Left lung (tissue), 10 donors: ENCODE results near the gene FSD1L. TPM values are rescaled to one million over a fixed set of nuclear protein-coding genes. Genes with fewer than 3 reads are reported as not detected.
A peak's percentile ranks its signal among the peaks of the same experiment; 100 is the strongest.
"Not testable (repeated sequence)": the region's sequence is repeated elsewhere in the genome, so short reads cannot be mapped to it uniquely, and the experiment has no call there.

ENCODE experiments used
- ATAC-seq: fragments of 200-7000 bp; cut with Tn5 transposase; one replicate; pipeline ENCODE4 v1.9.1; 2020; ENCODE audit warnings: moderate library complexity
- DNase-seq, 4 donors: peaks; one replicate each; pipeline ENCODE4 v3.0.0-alpha.2; 2013 to 2020
- H3K27ac ChIP-seq, 2 donors: fragments of 200-600 bp; sonication (generic) in 1 of 2; one replicate each; pipeline versions ENCODE4 v1.5.0 to v1.8.0; 2020 to 2021
- H3K27me3 ChIP-seq, 2 donors: fragments of 200-600 bp; sonication (generic) in 1 of 2; one replicate each; pipeline versions ENCODE4 v1.5.0 to v1.8.0; 2020 to 2021
- H3K36me3 ChIP-seq, 2 donors: fragments of 200-600 bp; sonication (generic) in 1 of 2; one replicate each; pipeline versions ENCODE4 v1.5.0 to v1.8.0; 2020 to 2021
- H3K4me1 ChIP-seq, 2 donors: fragments of 200-600 bp; one replicate each; pipeline ENCODE4 v1.8.0; 2021
- H3K4me3 ChIP-seq, 2 donors: fragments of 200-600 bp; sonication (generic) in 1 of 2; one replicate each; pipeline versions ENCODE4 v1.5.0 to v1.8.0; 2020 to 2021; ENCODE audit warnings: mild to moderate bottlenecking in 1 of 2
- H3K9me3 ChIP-seq, 2 donors: fragments of 200-600 bp; sonication (generic) in 1 of 2; one replicate each; pipeline versions ENCODE4 v1.5.0 to v1.8.0; 2020 to 2021
- intact Hi-C, 2 donors: fragments of 100-400 bp; cut with DNase I; formaldehyde crosslinking; loops; one replicate each; pipeline versions ENCODE4 v1.11.2 to v1.14.2; 2022
- polyA plus RNA-seq, 6 donors: library from polyadenylated mRNA; unstranded; fragments of 120-200 nt; gene quantifications; one replicate each; pipeline ENCODE4 v1.2.1, GENCODE V29; 2013; ENCODE audit not compliant: insufficient read length in 6 of 6
- total RNA-seq, 2 donors: library from RNA; stranded (reverse); fragmentation: NEBNext Ultra II Directional; extraction: Animal tissue kit (Norgen Biotek cat#: 25700); gene quantifications; one replicate each; pipeline ENCODE4 v1.2.1, GENCODE V29; 2021
- TF ChIP-seq, protein P1 (sequence below), 2 donors: fragments of 200-600 bp; sonication (generic) in 1 of 2; IDR thresholded peaks; one replicate each; pipeline versions ENCODE4 v1.5.0 to v1.8.0; 2021; ENCODE audit warnings: antibody characterized with exemption in 2 of 2
- donor health status: DM: no; HTN: yes; CAD: no.
- donor health status: DM: no; HTN: no; CAD: no.

Gene FSD1L
- total and polyA plus RNA-seq, 8 donors = 3.7 to 9.4 (median 7.1) TPM

GRCh38 chr9:105557804-105558610 lies 110.2 kb downstream of the FSD1L start, which contains the start of gene FKTN:
Gene FKTN, plus strand, starts transcription at chr9:105558131. Its CDS starts 16,902 bp downstream, at chr9:105575033.
- ATAC-seq = peak; percentile 100

DNA sequence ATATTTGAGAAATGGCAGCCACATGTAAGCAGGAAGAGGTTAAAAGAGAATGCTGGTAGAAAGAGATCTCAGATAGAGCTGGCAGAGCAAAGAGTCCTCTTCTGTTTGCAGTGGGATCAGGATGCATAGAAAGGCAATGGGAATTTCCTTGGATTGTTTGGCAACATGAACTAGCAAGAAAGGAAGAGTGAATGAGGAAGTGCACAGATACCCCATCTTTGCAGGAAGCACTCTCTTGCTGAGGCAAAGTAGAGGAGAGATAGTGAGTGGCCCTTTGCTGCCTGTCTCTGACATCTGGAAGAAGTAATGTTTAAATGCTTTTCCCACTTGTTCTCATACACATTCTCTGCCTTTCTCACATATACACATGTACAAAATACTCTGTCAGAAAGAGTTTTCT lies 124.6 kb downstream of the FSD1L start:
- Histone ChIP-seq H3K27ac (no peak overlapping the region), H3K27me3 (no peaks in the 10 kb centered on the region), H3K9me3 (peaks cover 0 to 14% of the 10 kb centered on the region in 2 donors), H3K36me3 (peaks cover 0 to 14% of the 10 kb centered on the region in 2 donors), H3K4me3 (no peak overlapping the region), H3K4me1 (no peaks in the 10 kb centered on the region)
- TF ChIP-seq, protein P1, sequence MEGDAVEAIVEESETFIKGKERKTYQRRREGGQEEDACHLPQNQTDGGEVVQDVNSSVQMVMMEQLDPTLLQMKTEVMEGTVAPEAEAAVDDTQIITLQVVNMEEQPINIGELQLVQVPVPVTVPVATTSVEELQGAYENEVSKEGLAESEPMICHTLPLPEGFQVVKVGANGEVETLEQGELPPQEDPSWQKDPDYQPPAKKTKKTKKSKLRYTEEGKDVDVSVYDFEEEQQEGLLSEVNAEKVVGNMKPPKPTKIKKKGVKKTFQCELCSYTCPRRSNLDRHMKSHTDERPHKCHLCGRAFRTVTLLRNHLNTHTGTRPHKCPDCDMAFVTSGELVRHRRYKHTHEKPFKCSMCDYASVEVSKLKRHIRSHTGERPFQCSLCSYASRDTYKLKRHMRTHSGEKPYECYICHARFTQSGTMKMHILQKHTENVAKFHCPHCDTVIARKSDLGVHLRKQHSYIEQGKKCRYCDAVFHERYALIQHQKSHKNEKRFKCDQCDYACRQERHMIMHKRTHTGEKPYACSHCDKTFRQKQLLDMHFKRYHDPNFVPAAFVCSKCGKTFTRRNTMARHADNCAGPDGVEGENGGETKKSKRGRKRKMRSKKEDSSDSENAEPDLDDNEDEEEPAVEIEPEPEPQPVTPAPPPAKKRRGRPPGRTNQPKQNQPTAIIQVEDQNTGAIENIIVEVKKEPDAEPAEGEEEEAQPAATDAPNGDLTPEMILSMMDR (IDR thresholded peaks at IDR 0.05) = no peak
- DNase-seq (no peak), ATAC-seq (no peak)
- intact Hi-C loops = no loop called here

More at GRCh38 chr9:105557804-105558610, 110.2 kb downstream of the FSD1L start, which contains the start of gene FKTN:
- Histone ChIP-seq H3K4me1 (peaks cover 8 to 16% of the 10 kb centered on the region in 2 donors), H3K36me3 (no peaks in the 10 kb centered on the region), H3K27ac (peak within 1 kb of the TSS; percentile 1 to 57), H3K4me3 (peak within 1 kb of the TSS; percentile 74 to 90), H3K27me3 (no peaks in the 10 kb centered on the region), H3K9me3 (peaks cover 0 to 10% of the 10 kb centered on the region in 2 donors)
- TF ChIP-seq, protein P1 (IDR thresholded peaks at IDR 0.05) = no peak
- intact Hi-C loops = no loop called here
- peak; percentile 82 to 96 (median 90) for DNase-seq

GRCh38 chr9:105579952-105580351 lies 132.1 kb downstream of the FSD1L start:
- intact Hi-C loops, H3K9me3 ChIP-seq, DNase-seq, H3K27me3 ChIP-seq, H3K4me3 ChIP-seq, H3K27ac ChIP-seq, ATAC-seq, H3K4me1 ChIP-seq: not testable (repeated sequence)
- peaks cover 0 to 13% of the 10 kb centered on the region in 2 donors for H3K36me3 ChIP-seq

DNA sequence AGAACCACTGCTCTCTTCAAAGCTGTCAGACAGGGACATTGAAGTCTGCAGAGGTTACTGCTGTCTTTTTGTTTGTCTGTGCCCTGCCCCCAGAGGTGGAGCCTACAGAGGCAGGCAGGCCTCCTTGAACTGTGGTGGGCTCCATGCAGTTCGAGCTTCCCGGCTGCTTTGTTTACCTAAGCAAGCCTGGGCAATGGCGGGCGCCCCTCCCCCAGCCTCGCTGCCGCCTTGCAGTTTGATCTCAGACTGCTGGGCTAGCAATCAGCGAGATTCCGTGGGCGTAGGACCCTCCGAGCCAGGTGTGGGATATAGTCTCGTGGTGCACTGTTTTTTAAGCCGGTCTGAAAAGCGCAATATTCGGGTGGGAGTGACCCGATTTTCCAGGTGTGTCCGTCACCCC lies 133.7 kb downstream of the FSD1L start:
- H3K36me3 ChIP-seq, H3K27ac ChIP-seq, H3K9me3 ChIP-seq, ATAC-seq, H3K27me3 ChIP-seq, H3K4me3 ChIP-seq, DNase-seq, intact Hi-C loops, H3K4me1 ChIP-seq: not testable (repeated sequence)

GRCh38 chr9:105593145-105593544 lies 145.3 kb downstream of the FSD1L start:
- Histone ChIP-seq H3K27ac (no peak overlapping the region), H3K36me3 (peaks cover 0 to 34% of the 10 kb centered on the region in 2 donors), H3K9me3 (peaks cover 0 to 14% of the 10 kb centered on the region in 2 donors), H3K4me3 (no peak overlapping the region), H3K27me3 (no peaks in the 10 kb centered on the region), H3K4me1 (no peaks in the 10 kb centered on the region)
- TF ChIP-seq, protein P1 (IDR thresholded peaks at IDR 0.05) = no peak
- intact Hi-C loops = no loop called here
- no peak for DNase-seq
- no peak for ATAC-seq

Other genes starting within 250 kb of the FSD1L start
- 10 to 100 TPM; 58.0 to 73.5 TPM for gene SLC44A1, start 203.4 kb upstream of the FSD1L start, total RNA-seq
- gene SLC44A1, start 203.4 kb upstream of the FSD1L start, polyA plus RNA-seq = 10 to 100 TPM; 64.0 to 79.8 (median 75.6) TPM
- 10 to 100 TPM; 14.9 to 15.3 TPM for gene FKTN, start 110.1 kb downstream of the FSD1L start, total RNA-seq
- gene FKTN, start 110.1 kb downstream of the FSD1L start, polyA plus RNA-seq = 10 to 100 TPM; 25.3 to 32.6 (median 29.1) TPM
- gene TAL2, start 214.4 kb downstream of the FSD1L start, total RNA-seq = under 1 TPM in 1 of 2 donors, not detected in 1; 0.41 TPM
- gene TAL2, start 214.4 kb downstream of the FSD1L start, polyA plus RNA-seq = 1 to 10 TPM in 1 of 6 donors, under 1 TPM in 4, not detected in 1; 0.60 to 1.0 (median 0.79) TPM
- gene TMEM38B, start 246.5 kb downstream of the FSD1L start, total RNA-seq = 10 to 100 TPM; 11.6 to 19.1 TPM
- 10 to 100 TPM; 12.8 to 19.9 (median 14.9) TPM for gene TMEM38B, start 246.5 kb downstream of the FSD1L start, polyA plus RNA-seq